ENCODE measurements around the gene NOTCH3.

DNA sequence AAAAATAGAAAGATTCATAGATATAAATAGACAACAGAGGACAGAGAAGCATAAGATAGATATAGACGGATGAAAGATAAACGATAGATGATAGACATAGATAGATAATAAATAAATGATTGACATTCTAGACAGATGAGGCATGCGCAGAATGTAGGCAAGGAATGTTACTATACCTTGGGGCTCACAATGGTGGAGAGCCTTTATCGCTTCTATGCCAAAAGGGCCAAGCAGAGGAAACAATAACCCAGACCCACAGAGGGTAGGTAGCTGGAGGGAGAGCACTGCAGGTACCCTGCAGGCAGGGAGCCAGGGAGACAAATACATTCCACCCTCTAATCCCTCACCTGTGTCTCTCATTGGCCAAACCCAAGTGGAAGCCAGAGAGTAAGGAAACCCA lies 44.4 kb downstream of the NOTCH3 start:
- TF ChIP-seq, protein P1, sequence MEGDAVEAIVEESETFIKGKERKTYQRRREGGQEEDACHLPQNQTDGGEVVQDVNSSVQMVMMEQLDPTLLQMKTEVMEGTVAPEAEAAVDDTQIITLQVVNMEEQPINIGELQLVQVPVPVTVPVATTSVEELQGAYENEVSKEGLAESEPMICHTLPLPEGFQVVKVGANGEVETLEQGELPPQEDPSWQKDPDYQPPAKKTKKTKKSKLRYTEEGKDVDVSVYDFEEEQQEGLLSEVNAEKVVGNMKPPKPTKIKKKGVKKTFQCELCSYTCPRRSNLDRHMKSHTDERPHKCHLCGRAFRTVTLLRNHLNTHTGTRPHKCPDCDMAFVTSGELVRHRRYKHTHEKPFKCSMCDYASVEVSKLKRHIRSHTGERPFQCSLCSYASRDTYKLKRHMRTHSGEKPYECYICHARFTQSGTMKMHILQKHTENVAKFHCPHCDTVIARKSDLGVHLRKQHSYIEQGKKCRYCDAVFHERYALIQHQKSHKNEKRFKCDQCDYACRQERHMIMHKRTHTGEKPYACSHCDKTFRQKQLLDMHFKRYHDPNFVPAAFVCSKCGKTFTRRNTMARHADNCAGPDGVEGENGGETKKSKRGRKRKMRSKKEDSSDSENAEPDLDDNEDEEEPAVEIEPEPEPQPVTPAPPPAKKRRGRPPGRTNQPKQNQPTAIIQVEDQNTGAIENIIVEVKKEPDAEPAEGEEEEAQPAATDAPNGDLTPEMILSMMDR (conservative IDR thresholded peaks at IDR 0.05; ENCODE audit: low read depth, low read length) = no peak
- no peak for TF ChIP-seq EZH2 (IDR thresholded peaks at IDR 0.05; ENCODE audit: low read length, unreplicated experiment)

Data from PC-3 (cell line).